ENCODE results near the gene MFSD1. TPM values are rescaled to one million over a fixed set of nuclear protein-coding genes. Genes with fewer than 3 reads are reported as not detected.

Gene MFSD1
- total and polyA plus RNA-seq, 2 of the 13 experiments (the other 11 are each of a cell fraction or from before 2014, with no cell fraction given), result 17.3 to 37.9 TPM

- Histone ChIP-seq H3K36me3 (replicated peaks in 1 of 2; ENCODE audit: control insufficient read depth in 1 of 2, insufficient read depth in 2 of 2, low read length in 2 of 2) (no peaks in the 10 kb centered on the region), H3K4me2 (ENCODE audit: low read depth, low read length) (no peak overlapping the region), H3K27ac (ENCODE audit: extremely low read length, insufficient read depth, low read length) (no peak overlapping the region), H3K4me1 (ENCODE audit: insufficient read depth, low read length) (peaks cover 6% of the 10 kb centered on the region), H3K27me3 (ENCODE audit: control insufficient read depth in 1 of 2, insufficient read depth in 2 of 2, low read length in 2 of 2) (no peaks in the 10 kb centered on the region), H2AFZ (ENCODE audit: low read length) (no peak overlapping the region), H3K4me3 (replicated peaks in 1 of 3; ENCODE audit: insufficient read depth in 1 of 3, low read depth in 2 of 3, low read length in 3 of 3) (no peak overlapping the region), H4K20me1 (ENCODE audit: insufficient read depth, low read length) (no peaks in the 10 kb centered on the region), H3K9me3 (ENCODE audit: low read length) (no peaks in the 10 kb centered on the region), H3K9ac (ENCODE audit: insufficient read depth, low read depth, low read length) (no peak overlapping the region), H3K79me2 (ENCODE audit: insufficient read depth, low read length) (no peaks in the 10 kb centered on the region)
- intact Hi-C loops (cut with micrococcal nuclease; ENCODE audit: unreplicated experiment), result no loop called here
- no peak for DNase-seq (ENCODE audit: low spot score)
- TF ChIP-seq PLRG1 (conservative IDR thresholded peaks at IDR 0.05), result no peak
- TF ChIP-seq MED1 (CRISPR knock-in tag; IDR thresholded peaks at IDR 0.05), result no peak
- TF ChIP-seq CEBPG (CRISPR knock-in tag; IDR thresholded peaks at IDR 0.05), result no peak
- no peak for TF ChIP-seq PAWR (CRISPR knock-in tag; IDR thresholded peaks at IDR 0.05; ENCODE audit: borderline replicate concordance)
- no peak for TF ChIP-seq THAP9 (CRISPR knock-in tag; IDR thresholded peaks at IDR 0.05; ENCODE audit: borderline replicate concordance)
- TF ChIP-seq ZNF280D (CRISPR knock-in tag; IDR thresholded peaks at IDR 0.05), result no peak
- TF ChIP-seq ZNF775 (CRISPR knock-in tag; IDR thresholded peaks at IDR 0.05; ENCODE audit: borderline replicate concordance), result no peak
- no peak for TF ChIP-seq GPN1 (CRISPR knock-in tag; IDR thresholded peaks at IDR 0.05; ENCODE audit: borderline replicate concordance)
- CTCF ChIA-PET (ENCODE audit: low intra/inter-chr PET ratio, low total read pairs), result no interaction called here
- in situ Hi-C loops (cut with HindIII; ENCODE audit: extremely low pct_ligation_motif_present, low pct_unique_long_range_greater_than_20kb), result loop anchor here (25.0 kb wide), 1 partner anchor 751 kb away; no protein-coding TSS in a partner anchor
- WGBS (ENCODE audit: low lambda C conversion rate), result 37% methylated on average over 3 of the region's 3 CpGs
- no peak for ATAC-seq
- FAIRE-seq, result no peak
- POLR2A ChIA-PET, result no interaction called here
- BruUV-seq (replicated peaks), result no TSS peak
Observed at GRCh38 chr3:158836312-158836711, 34.5 kb downstream of the MFSD1 start.

All from HepG2 (cell line).